IMR-90 (cell line): ENCODE results near the gene RTN1. TPM values are rescaled to one million over a fixed set of nuclear protein-coding genes. Genes with fewer than 3 reads are reported as not detected.

Experiments used
- ATAC-seq: fragments of 200-7000 bp; cut with Tn5 transposase; 2 replicates; pipeline ENCODE4 v1.9.1; 2020; ENCODE audit warnings: low read depth, mild to moderate bottlenecking, moderate library complexity
- BruUV-seq: library from RNA; stranded (reverse); fragments of 400-500 nt; replicated peaks from 2 replicates; lab custom pipeline; 2021; lab: Mats Ljungman, UMichigan
- CTCF ChIA-PET: fragments of 300-600 bp; formaldehyde crosslinking; extraction: SDS; loops from one replicate; lab custom pipeline; 2021; ENCODE audit warnings: antibody characterized with exemption; lab: Yijun Ruan, JAX
- POLR2A ChIA-PET: fragments of 300-600 bp; sonication (Branson Sonifier 250); formaldehyde crosslinking; loops from one replicate; lab custom pipeline; 2022; ENCODE audit warnings: antibody characterized with exemption; ENCODE audit not compliant: unreplicated experiment; lab: Charles Lee
- DNase-seq: peaks from one replicate; pipeline ENCODE4 v3.0.0; 2013
- H2AFZ ChIP-seq: replicated peaks from 2 replicates; pipeline ENCODE3; 2013; ENCODE audit warnings: low read length, mild to moderate bottlenecking; ENCODE audit not compliant: poor library complexity
- H2AK5ac ChIP-seq: 2 replicates; pipeline ENCODE4 v1.6.1; 2013; ENCODE audit warnings: low read depth, low read length, inconsistent platforms
- H2AK9ac ChIP-seq: replicated peaks from 2 replicates; pipeline ENCODE3; 2013; ENCODE audit warnings: mild to moderate bottlenecking, low read depth, low read length, moderate library complexity; ENCODE audit not compliant: poor library complexity
- H2BK120ac ChIP-seq: 2 replicates; pipeline ENCODE4 v1.6.1; 2013; ENCODE audit warnings: low read depth, low read length, inconsistent platforms
- H2BK15ac ChIP-seq: 3 replicates; pipeline ENCODE4 v1.6.1; 2013; ENCODE audit warnings: low read depth, low read length, inconsistent platforms
- H2BK20ac ChIP-seq: 2 replicates; pipeline ENCODE4 v1.6.1; 2013; ENCODE audit warnings: low read depth, mild to moderate bottlenecking, inconsistent platforms, low read length, moderate library complexity
- H2BK5ac ChIP-seq: 2 replicates; pipeline ENCODE4 v1.6.1; 2013; ENCODE audit warnings: mild to moderate bottlenecking, low read depth, low read length, inconsistent platforms; ENCODE audit not compliant: poor library complexity, severe bottlenecking
- H3K14ac ChIP-seq: replicated peaks from 2 replicates; pipeline ENCODE4 v1.6.1; 2013; ENCODE audit warnings: low read depth, low read length, inconsistent platforms
- H3K18ac ChIP-seq: 2 replicates; pipeline ENCODE4 v1.6.1; 2013; ENCODE audit warnings: low read depth, low read length, control low read depth
- H3K23ac ChIP-seq: 2 replicates; pipeline ENCODE4 v1.6.1; 2013; ENCODE audit warnings: low read depth, low read length, inconsistent platforms
- H3K27ac ChIP-seq: 2 replicates; pipeline ENCODE4 v1.5.1; 2013; ENCODE audit warnings: mild to moderate bottlenecking, control low read depth, low read length; ENCODE audit not compliant: insufficient read depth
- H3K27me3 ChIP-seq: 2 replicates; pipeline ENCODE4 v1.6.1; 2013; ENCODE audit warnings: low read length; ENCODE audit not compliant: control insufficient read depth, insufficient read depth
- H3K36me3 ChIP-seq: 2 replicates; pipeline ENCODE4 v1.6.1; 2013; ENCODE audit warnings: low read length, mixed read lengths; ENCODE audit not compliant: control insufficient read depth, insufficient read depth
- H3K4ac ChIP-seq: 2 replicates; pipeline ENCODE4 v1.6.1; 2013; ENCODE audit warnings: low read depth, low read length, inconsistent platforms
- H3K4me1 ChIP-seq: 2 replicates; pipeline ENCODE4 v1.6.1; 2013; ENCODE audit warnings: low read length, mixed read lengths; ENCODE audit not compliant: control insufficient read depth, insufficient read depth
- H3K4me2 ChIP-seq: 2 replicates; pipeline ENCODE4 v1.6.1; 2013; ENCODE audit warnings: low read depth, mild to moderate bottlenecking, control low read depth, low read length, moderate library complexity
- H3K4me3 ChIP-seq: 2 replicates; pipeline ENCODE4 v1.5.1; 2013; ENCODE audit warnings: low read depth, mild to moderate bottlenecking, control low read depth, low read length, moderate library complexity; ENCODE audit not compliant: insufficient read depth
- H3K56ac ChIP-seq: 2 replicates; pipeline ENCODE4 v1.6.1; 2013; ENCODE audit warnings: low read length, inconsistent platforms; ENCODE audit not compliant: insufficient read depth; ENCODE audit errors: extremely low read depth
- H3K79me1 ChIP-seq, 2 experiments: 2 replicates each; pipeline ENCODE4 v1.6.1; 2013; ENCODE audit warnings: low read length in 2 of 2, inconsistent platforms in 1 of 2, low read depth in 1 of 2
- H3K9ac ChIP-seq: 2 replicates; pipeline ENCODE4 v1.6.1; 2013; ENCODE audit warnings: low read depth, low read length, control low read depth
- H3K9me1 ChIP-seq: 2 replicates; pipeline ENCODE4 v1.6.1; 2013; ENCODE audit warnings: low read length, inconsistent platforms; ENCODE audit not compliant: insufficient read depth
- H3K9me3 ChIP-seq: 2 replicates; pipeline ENCODE4 v1.6.1; 2013; ENCODE audit warnings: low read length; ENCODE audit not compliant: control insufficient read depth, insufficient read depth
- H4K20me1 ChIP-seq: 2 replicates; pipeline ENCODE4 v1.6.1; 2013; ENCODE audit warnings: low read length, inconsistent platforms; ENCODE audit not compliant: insufficient read depth
- H4K5ac ChIP-seq: 2 replicates; pipeline ENCODE4 v1.6.1; 2013; ENCODE audit warnings: mild to moderate bottlenecking, low read depth, low read length, control low read depth
- H4K8ac ChIP-seq, 2 experiments: 2 replicates each; pipeline ENCODE4 v1.6.1; 2013; ENCODE audit warnings: low read depth in 2 of 2, low read length in 2 of 2, control low read depth in 1 of 2, inconsistent platforms in 1 of 2
- H4K91ac ChIP-seq: 2 replicates; pipeline ENCODE4 v1.6.1; 2013; ENCODE audit warnings: low read depth, low read length, inconsistent platforms; ENCODE audit not compliant: insufficient read depth
- CEBPB ChIP-seq: IDR thresholded peaks from 2 replicates; pipeline ENCODE4 v1.6.1; 2012; ENCODE audit warnings: low read depth, low read length, improper control_type of control experiment
- CHD1 ChIP-seq: IDR thresholded peaks from 2 replicates; pipeline ENCODE4 v1.6.1; 2012; ENCODE audit warnings: low read depth, low read length, improper control_type of control experiment
- FOS ChIP-seq: fragments of 150-350 bp; IDR thresholded peaks from 2 replicates; pipeline ENCODE4 v1.6.1; 2016; ENCODE audit warnings: low read depth, low read length
- MAFK ChIP-seq: IDR thresholded peaks from 2 replicates; pipeline ENCODE4 v1.6.1; 2012; ENCODE audit warnings: low read depth, low read length, improper control_type of control experiment
- MAZ ChIP-seq: IDR thresholded peaks from 2 replicates; pipeline ENCODE4 v1.6.1; 2012; ENCODE audit warnings: low read depth, mild to moderate bottlenecking, low read length, improper control_type of control experiment, moderate library complexity, borderline replicate concordance
- MXI1 ChIP-seq: IDR thresholded peaks from 2 replicates; pipeline ENCODE4 v1.6.1; 2012; ENCODE audit warnings: low read depth, mild to moderate bottlenecking, low read length, moderate library complexity, borderline replicate concordance
- NFE2L2 ChIP-seq: fragments of 150-350 bp; IDR thresholded peaks from 2 replicates; pipeline ENCODE4 v1.6.1; 2016; ENCODE audit warnings: low read depth, mild to moderate bottlenecking, low read length
- POLR2A ChIP-seq: IDR thresholded peaks from 2 replicates; pipeline ENCODE4 v1.6.1; 2012; ENCODE audit warnings: mild to moderate bottlenecking, low read depth, low read length
- RCOR1 ChIP-seq: IDR thresholded peaks from 2 replicates; pipeline ENCODE4 v1.6.1; 2012; ENCODE audit warnings: mild to moderate bottlenecking, low read length, improper control_type of control experiment; ENCODE audit not compliant: insufficient replicate concordance
- RFX5 ChIP-seq: IDR thresholded peaks from 2 replicates; pipeline ENCODE4 v1.8.0; 2012; ENCODE audit warnings: low read depth, mild to moderate bottlenecking, low read length, moderate library complexity
- SMC3 ChIP-seq: fragments of 150-350 bp; IDR thresholded peaks from 2 replicates; pipeline ENCODE4 v1.6.1; 2016; ENCODE audit warnings: low read depth, mild to moderate bottlenecking, antibody characterized with exemption, low read length, moderate library complexity
- WGBS, 2 experiments: methylation state at CpG; one replicate each; pipeline versions ENCODE4 v1.1.5 to v1.1.7; 2013; ENCODE audit warnings: missing lambda C conversion rate in 2 of 2; ENCODE audit not compliant: insufficient read length in 1 of 2; ENCODE audit errors: extremely low coverage in 2 of 2; 5-methylcytosine and 5-hydroxymethylcytosine counted together
- dilution Hi-C: fragments of 300-500 bp; cut with HindIII; formaldehyde crosslinking; loops from one replicate; pipeline ENCODE4 v1.14.3; 2018; ENCODE audit warnings: low sequenced_read_pairs; ENCODE audit not compliant: unreplicated experiment
- in situ Hi-C: fragments of 300-500 bp; cut with MboI; formaldehyde crosslinking; loops from 3 replicates; pipeline ENCODE4 v1.14.3; 2019; ENCODE audit warnings: low sequenced_read_pairs, inconsistent platforms, mixed read lengths
- intact Hi-C: fragments of 100-400 bp; cut with micrococcal nuclease; formaldehyde crosslinking; loops from 2 replicates; pipeline ENCODE4 v1.10.0; 2022
- polyA plus RNA-seq, 3 experiments: library from polyadenylated mRNA; depleted of rRNA; stranded (reverse); fragments of >200 nt; gene quantifications; 2 replicates each; pipeline ENCODE4 v1.2.3, GENCODE V29; 2012; ENCODE audit warnings: low replicate concordance in 1 of 3
- total RNA-seq: library from RNA; depleted of rRNA; stranded (reverse); fragments of >200 nt; gene quantifications from 2 replicates; pipeline ENCODE4 v1.2.3, GENCODE V29; 2012
- TF ChIP-seq, protein P1 (sequence below): fragments of 150-350 bp; IDR thresholded peaks from 2 replicates; pipeline ENCODE4 v1.6.1; 2016; ENCODE audit warnings: low read depth, mild to moderate bottlenecking, low read length, moderate library complexity, borderline replicate concordance
- TF ChIP-seq, protein P2 (sequence below): fragments of 150-350 bp; IDR thresholded peaks from 2 replicates; pipeline ENCODE4 v1.6.1; 2017; ENCODE audit warnings: mild to moderate bottlenecking, antibody characterized with exemption, low read length, low read depth
- TF ChIP-seq, protein P3 (sequence below): conservative IDR thresholded peaks from 2 replicates; pipeline ENCODE4 v1.5.1; 2012; ENCODE audit warnings: mild to moderate bottlenecking, low read depth, low read length, improper control_type of control experiment

Gene RTN1
- total and polyA plus RNA-seq, 2 of the 4 experiments (the other 2 are of a cell fraction): 0.18 to 0.46 TPM

DNA sequence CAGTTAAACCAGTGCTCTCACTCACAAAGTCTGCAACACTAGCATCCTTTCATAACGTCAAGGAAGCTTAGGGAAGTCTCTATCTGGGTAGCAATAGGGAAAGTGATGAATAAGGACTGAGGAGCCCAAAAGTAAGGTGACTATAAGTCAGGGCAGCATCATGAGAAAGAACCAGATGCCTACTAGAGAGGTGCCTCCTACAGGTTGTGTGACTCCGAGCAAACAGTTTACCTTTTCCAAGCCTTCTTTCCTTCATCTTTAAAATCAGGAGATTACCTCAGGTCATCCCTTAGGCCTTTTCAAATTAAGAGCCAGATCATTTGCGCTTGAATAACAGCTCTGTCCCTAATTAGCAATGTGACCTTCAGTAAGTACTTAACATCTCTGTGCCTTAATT lies 40.2 kb downstream of the RTN1 start:
- BruUV-seq: no TSS peak
- Histone ChIP-seq H3K56ac (no peak overlapping the region), H3K14ac (no peak overlapping the region), H2BK120ac (no peak overlapping the region), H3K23ac (no peak overlapping the region), H3K9me3 (no peaks in the 10 kb centered on the region), H4K8ac (no peak overlapping the region), H4K20me1 (no peaks in the 10 kb centered on the region), H3K79me1 (no peaks in the 10 kb centered on the region), H3K4me2 (no peak overlapping the region), H3K27me3 (no peaks in the 10 kb centered on the region), H4K91ac (no peak overlapping the region), H3K4me3 (no peak overlapping the region), H3K27ac (no peak overlapping the region), H2BK5ac (no peak overlapping the region), H3K4ac (no peak overlapping the region), H3K9ac (no peak overlapping the region), H4K5ac (no peak overlapping the region), H2AFZ (no peak overlapping the region), H3K36me3 (no peaks in the 10 kb centered on the region), H2BK20ac (no peak overlapping the region), H2AK9ac (no peak overlapping the region), H3K9me1 (no peaks in the 10 kb centered on the region), H2AK5ac (no peak overlapping the region), H2BK15ac (no peak overlapping the region), H3K18ac (no peak overlapping the region), H3K4me1 (no peaks in the 10 kb centered on the region)
- DNase-seq (no peak), ATAC-seq (no peak)
- intact Hi-C loops (no loop called here), in situ Hi-C loops (no loop called here), dilution Hi-C loops (no loop called here)
- no CpG with 5 or more reads among the region's 3 CpGs for WGBS, 2 experiments
- TF ChIP-seq, protein P1, sequence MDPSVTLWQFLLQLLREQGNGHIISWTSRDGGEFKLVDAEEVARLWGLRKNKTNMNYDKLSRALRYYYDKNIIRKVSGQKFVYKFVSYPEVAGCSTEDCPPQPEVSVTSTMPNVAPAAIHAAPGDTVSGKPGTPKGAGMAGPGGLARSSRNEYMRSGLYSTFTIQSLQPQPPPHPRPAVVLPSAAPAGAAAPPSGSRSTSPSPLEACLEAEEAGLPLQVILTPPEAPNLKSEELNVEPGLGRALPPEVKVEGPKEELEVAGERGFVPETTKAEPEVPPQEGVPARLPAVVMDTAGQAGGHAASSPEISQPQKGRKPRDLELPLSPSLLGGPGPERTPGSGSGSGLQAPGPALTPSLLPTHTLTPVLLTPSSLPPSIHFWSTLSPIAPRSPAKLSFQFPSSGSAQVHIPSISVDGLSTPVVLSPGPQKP: no peak
- no peak for TF ChIP-seq RFX5
- TF ChIP-seq CHD1: no peak
- no peak for TF ChIP-seq MAFK
- no peak for TF ChIP-seq FOS
- no peak for TF ChIP-seq NFE2L2
- no peak for TF ChIP-seq SMC3
- TF ChIP-seq CEBPB: no peak
- TF ChIP-seq, protein P2, sequence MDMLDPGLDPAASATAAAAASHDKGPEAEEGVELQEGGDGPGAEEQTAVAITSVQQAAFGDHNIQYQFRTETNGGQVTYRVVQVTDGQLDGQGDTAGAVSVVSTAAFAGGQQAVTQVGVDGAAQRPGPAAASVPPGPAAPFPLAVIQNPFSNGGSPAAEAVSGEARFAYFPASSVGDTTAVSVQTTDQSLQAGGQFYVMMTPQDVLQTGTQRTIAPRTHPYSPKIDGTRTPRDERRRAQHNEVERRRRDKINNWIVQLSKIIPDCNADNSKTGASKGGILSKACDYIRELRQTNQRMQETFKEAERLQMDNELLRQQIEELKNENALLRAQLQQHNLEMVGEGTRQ: no peak
- no peak for TF ChIP-seq MXI1
- no peak for TF ChIP-seq POLR2A
- TF ChIP-seq MAZ: no peak
- TF ChIP-seq RCOR1: no peak
- TF ChIP-seq, protein P3, sequence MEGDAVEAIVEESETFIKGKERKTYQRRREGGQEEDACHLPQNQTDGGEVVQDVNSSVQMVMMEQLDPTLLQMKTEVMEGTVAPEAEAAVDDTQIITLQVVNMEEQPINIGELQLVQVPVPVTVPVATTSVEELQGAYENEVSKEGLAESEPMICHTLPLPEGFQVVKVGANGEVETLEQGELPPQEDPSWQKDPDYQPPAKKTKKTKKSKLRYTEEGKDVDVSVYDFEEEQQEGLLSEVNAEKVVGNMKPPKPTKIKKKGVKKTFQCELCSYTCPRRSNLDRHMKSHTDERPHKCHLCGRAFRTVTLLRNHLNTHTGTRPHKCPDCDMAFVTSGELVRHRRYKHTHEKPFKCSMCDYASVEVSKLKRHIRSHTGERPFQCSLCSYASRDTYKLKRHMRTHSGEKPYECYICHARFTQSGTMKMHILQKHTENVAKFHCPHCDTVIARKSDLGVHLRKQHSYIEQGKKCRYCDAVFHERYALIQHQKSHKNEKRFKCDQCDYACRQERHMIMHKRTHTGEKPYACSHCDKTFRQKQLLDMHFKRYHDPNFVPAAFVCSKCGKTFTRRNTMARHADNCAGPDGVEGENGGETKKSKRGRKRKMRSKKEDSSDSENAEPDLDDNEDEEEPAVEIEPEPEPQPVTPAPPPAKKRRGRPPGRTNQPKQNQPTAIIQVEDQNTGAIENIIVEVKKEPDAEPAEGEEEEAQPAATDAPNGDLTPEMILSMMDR: no peak
- ChIA-PET CTCF (no interaction called here), POLR2A (no interaction called here)
